CD4-positive, alpha-beta memory T cell (primary cell): ENCODE results near the gene ALG9. TPM values are rescaled to one million over a fixed set of nuclear protein-coding genes. Genes with fewer than 3 reads are reported as not detected.

Source experiments
- CTCF ChIA-PET: fragments of 350-600 bp; sonication (Branson Sonifier 250); formaldehyde crosslinking; loops from one replicate; lab custom pipeline; 2021; ENCODE audit warnings: inconsistent platforms; ENCODE audit not compliant: partially characterized antibody; lab: Charles Lee
- POLR2A ChIA-PET: fragments of 350-600 bp; sonication (Branson Sonifier 250); formaldehyde crosslinking; loops from one replicate; lab custom pipeline; 2021; ENCODE audit not compliant: partially characterized antibody; lab: Charles Lee
- DNase-seq, 5 donors: peaks; one replicate each; pipeline versions ENCODE4 v3.0.0 to v3.0.0-alpha.2; 2020 to 2022; ENCODE audit warnings: mixed read lengths in 1 of 5
- H3K27ac ChIP-seq: one replicate; pipeline ENCODE4 v1.7.0; 2013; ENCODE audit warnings: low read depth, low read length
- H3K27me3 ChIP-seq: 2 replicates; pipeline ENCODE4 v1.7.0; 2013; ENCODE audit warnings: mild to moderate bottlenecking, low read length, moderate library complexity; ENCODE audit not compliant: insufficient read depth
- H3K36me3 ChIP-seq: 2 replicates; pipeline ENCODE4 v1.7.0; 2013; ENCODE audit warnings: mild to moderate bottlenecking, low read length, moderate library complexity; ENCODE audit not compliant: insufficient read depth
- H3K4me1 ChIP-seq: 2 replicates; pipeline ENCODE4 v1.7.0; 2013; ENCODE audit warnings: mild to moderate bottlenecking, low read length, moderate library complexity; ENCODE audit not compliant: insufficient read depth
- H3K4me3 ChIP-seq, 2 donors: one replicate each; pipeline ENCODE4 v1.7.0; 2013; ENCODE audit warnings: low read length in 2 of 2, mild to moderate bottlenecking in 1 of 2
- H3K9me3 ChIP-seq, 2 donors: one replicate each; pipeline ENCODE4 v1.7.0; 2013; ENCODE audit warnings: low read length in 2 of 2, control low read depth in 1 of 2; ENCODE audit not compliant: control insufficient read depth in 1 of 2
- H3K27ac Mint-ChIP-seq, 7 donors: one replicate each; pipeline ENCODE4 v1.8.0; 2020 to 2021; ENCODE audit warnings: mixed read lengths in 7 of 7, mild to moderate bottlenecking in 6 of 7, inconsistent platforms in 3 of 7, moderate library complexity in 3 of 7
- H3K27me3 Mint-ChIP-seq, 2 donors: one replicate each; pipeline ENCODE4 v1.8.0; 2020 to 2021; ENCODE audit warnings: mixed read lengths in 2 of 2
- H3K36me3 Mint-ChIP-seq, 2 donors: one replicate each; pipeline ENCODE4 v1.8.0; 2020 to 2021; ENCODE audit warnings: mixed read lengths in 2 of 2, inconsistent platforms in 1 of 2, mild to moderate bottlenecking in 1 of 2
- H3K4me1 Mint-ChIP-seq, 4 donors: one replicate each; pipeline ENCODE4 v1.8.0; 2020 to 2021; ENCODE audit warnings: mixed read lengths in 4 of 4, mild to moderate bottlenecking in 1 of 4
- H3K4me3 Mint-ChIP-seq, 8 donors: one replicate each; pipeline ENCODE4 v1.8.0; 2020 to 2021; ENCODE audit warnings: mixed read lengths in 8 of 8, mild to moderate bottlenecking in 7 of 8, moderate library complexity in 6 of 8, inconsistent platforms in 3 of 8
- H3K9me3 Mint-ChIP-seq, 8 donors: one replicate each; pipeline ENCODE4 v1.8.0; 2020 to 2021; ENCODE audit warnings: mixed read lengths in 8 of 8, mild to moderate bottlenecking in 5 of 8, inconsistent platforms in 3 of 8, moderate library complexity in 1 of 8
- intact Hi-C: fragments of 100-400 bp; cut with micrococcal nuclease; formaldehyde crosslinking; loops from one replicate; pipeline ENCODE4 v1.15.1; 2023
- polyA plus RNA-seq, 2 donors: library from polyadenylated mRNA; unstranded; fragments of 300-500 nt; fragmentation: Illumina TruSeq; gene quantifications; one replicate each; pipeline ENCODE4 v1.2.3, GENCODE V29; 2021
- total RNA-seq, 2 experiments: library from RNA; stranded (reverse); gene quantifications; one replicate each; pipeline ENCODE4 v1.2.3, GENCODE V29; 2021

The ALG9 gene
- total and polyA plus RNA-seq, 4 experiments from 2014 or later: 8.6 to 28.3 (median 21.2) TPM

- H3K36me3 Mint-ChIP-seq: peaks cover 44 to 47% of the 10 kb centered on the region in 2 donors
- no peak overlapping the region for H3K4me3 Mint-ChIP-seq
- no peak overlapping the region for H3K27ac Mint-ChIP-seq
- Histone ChIP-seq H3K27me3 (no peaks in the 10 kb centered on the region), H3K36me3 (no peaks in the 10 kb centered on the region), H3K4me1 (no peaks in the 10 kb centered on the region), H3K9me3 (no peaks in the 10 kb centered on the region), H3K4me3 (no peak overlapping the region), H3K27ac (no peak overlapping the region)
- H3K4me1 Mint-ChIP-seq: peaks cover 0 to 2% (median 0%) of the 10 kb centered on the region in 4 donors
- intact Hi-C loops: no loop called here
- POLR2A ChIA-PET: no interaction called here
- H3K27me3 Mint-ChIP-seq: no peaks in the 10 kb centered on the region
- no peaks in the 10 kb centered on the region for H3K9me3 Mint-ChIP-seq
- CTCF ChIA-PET: interaction anchor here (1.2 to 1.5 kb wide), 3 partner anchors 9 to 240 kb away, joined by 3 to 4 read pairs (median 3); no protein-coding TSS in a partner anchor
- DNase-seq: no peak
Measured at GRCh38 chr11:111826322-111826950, 44.9 kb downstream of the ALG9 start.

GRCh38 chr11:111823629-111824028 lies 47.8 kb downstream of the ALG9 start:
- intact Hi-C loops: no loop called here
- no peak overlapping the region for H3K4me3 ChIP-seq
- no peaks in the 10 kb centered on the region for H3K27me3 Mint-ChIP-seq
- ChIA-PET POLR2A (no interaction called here), CTCF (interaction anchor here (1.0 to 3.3 kb wide), 2 partner anchors 11 to 19 kb away, joined by 3 to 15 read pairs; no protein-coding TSS in a partner anchor)
- H3K4me3 Mint-ChIP-seq: no peak overlapping the region
- no peaks in the 10 kb centered on the region for H3K36me3 ChIP-seq
- no peak overlapping the region for H3K27ac ChIP-seq
- no peaks in the 10 kb centered on the region for H3K4me1 ChIP-seq
- DNase-seq: no peak
- H3K27me3 ChIP-seq: no peaks in the 10 kb centered on the region
- no peak overlapping the region for H3K27ac Mint-ChIP-seq
- H3K4me1 Mint-ChIP-seq: peaks cover 0 to 6% (median under 1%) of the 10 kb centered on the region in 4 donors
- no peaks in the 10 kb centered on the region for H3K9me3 ChIP-seq
- H3K9me3 Mint-ChIP-seq: no peaks in the 10 kb centered on the region
- H3K36me3 Mint-ChIP-seq: peaks cover 26 to 40% of the 10 kb centered on the region in 2 donors

- Mint-ChIP-seq H3K9me3 (no peaks in the 10 kb centered on the region), H3K36me3 (peaks cover 21 to 38% of the 10 kb centered on the region in 2 donors), H3K27ac (peak overlapping the region in 1 of 7 donors; percentile 37), H3K4me1 (peaks cover 0 to 8% (median under 1%) of the 10 kb centered on the region in 4 donors), H3K27me3 (no peaks in the 10 kb centered on the region), H3K4me3 (no peak overlapping the region)
- Histone ChIP-seq H3K27me3 (no peaks in the 10 kb centered on the region), H3K4me3 (no peak overlapping the region), H3K9me3 (no peaks in the 10 kb centered on the region), H3K27ac (no peak overlapping the region), H3K36me3 (no peaks in the 10 kb centered on the region), H3K4me1 (no peaks in the 10 kb centered on the region)
- DNase-seq: no peak
- POLR2A ChIA-PET: no interaction called here
- intact Hi-C loops: no loop called here
- CTCF ChIA-PET: interaction anchor here (1.0 to 3.3 kb wide), 2 partner anchors 12 to 19 kb away, joined by 3 to 15 read pairs; no protein-coding TSS in a partner anchor
Measured at GRCh38 chr11:111823131-111823530, 48.2 kb downstream of the ALG9 start.

- H3K4me3 Mint-ChIP-seq: no peak overlapping the region
- H3K9me3 Mint-ChIP-seq: no peaks in the 10 kb centered on the region
- peaks cover 0 to 8% (median 2%) of the 10 kb centered on the region in 4 donors for H3K4me1 Mint-ChIP-seq
- Histone ChIP-seq H3K4me3 (no peak overlapping the region), H3K27me3 (no peaks in the 10 kb centered on the region), H3K27ac (no peak overlapping the region), H3K4me1 (no peaks in the 10 kb centered on the region), H3K9me3 (no peaks in the 10 kb centered on the region), H3K36me3 (no peaks in the 10 kb centered on the region)
- ChIA-PET POLR2A (no interaction called here), CTCF (interaction anchor here (0.9 to 1.0 kb wide), 2 partner anchors 22 to 26 kb away, joined by 3 read pairs; no protein-coding TSS in a partner anchor)
- peaks cover 18 to 40% of the 10 kb centered on the region in 2 donors for H3K36me3 Mint-ChIP-seq
- DNase-seq: no peak
- H3K27ac Mint-ChIP-seq: no peak overlapping the region
- no peaks in the 10 kb centered on the region for H3K27me3 Mint-ChIP-seq
- intact Hi-C loops: no loop called here
Measured at GRCh38 chr11:111819829-111820237, 51.5 kb downstream of the ALG9 start.

- DNase-seq: no peak
- peak overlapping the region in 1 of 7 donors; percentile 8 for H3K27ac Mint-ChIP-seq
- ChIA-PET CTCF (interaction anchor here (0.9 to 1.0 kb wide), 2 partner anchors 23 to 27 kb away, joined by 3 read pairs; no protein-coding TSS in a partner anchor), POLR2A (no interaction called here)
- H3K4me3 Mint-ChIP-seq: no peak overlapping the region
- Histone ChIP-seq H3K4me1 (no peaks in the 10 kb centered on the region), H3K27ac (no peak overlapping the region), H3K27me3 (no peaks in the 10 kb centered on the region), H3K36me3 (no peaks in the 10 kb centered on the region), H3K9me3 (no peaks in the 10 kb centered on the region), H3K4me3 (no peak overlapping the region)
- no peaks in the 10 kb centered on the region for H3K27me3 Mint-ChIP-seq
- peaks cover 18 to 40% of the 10 kb centered on the region in 2 donors for H3K36me3 Mint-ChIP-seq
- no peaks in the 10 kb centered on the region for H3K9me3 Mint-ChIP-seq
- H3K4me1 Mint-ChIP-seq: peaks cover 0 to 8% (median 2%) of the 10 kb centered on the region in 4 donors
- intact Hi-C loops: no loop called here
Measured at GRCh38 chr11:111819161-111819828, 52.1 kb downstream of the ALG9 start.

- CTCF ChIA-PET: no interaction called here
- POLR2A ChIA-PET: no interaction called here
- peaks cover 15 to 41% of the 10 kb centered on the region in 2 donors for H3K36me3 Mint-ChIP-seq
- H3K9me3 Mint-ChIP-seq: no peaks in the 10 kb centered on the region
- Histone ChIP-seq H3K4me3 (no peak overlapping the region), H3K27ac (no peak overlapping the region), H3K9me3 (no peaks in the 10 kb centered on the region), H3K36me3 (no peaks in the 10 kb centered on the region), H3K27me3 (no peaks in the 10 kb centered on the region), H3K4me1 (no peaks in the 10 kb centered on the region)
- H3K27ac Mint-ChIP-seq: no peak overlapping the region
- DNase-seq: no peak
- H3K27me3 Mint-ChIP-seq: no peaks in the 10 kb centered on the region
- intact Hi-C loops: no loop called here
- no peak overlapping the region for H3K4me3 Mint-ChIP-seq
- H3K4me1 Mint-ChIP-seq: peaks cover 0 to 8% (median 2%) of the 10 kb centered on the region in 4 donors
Measured at GRCh38 chr11:111815489-111815888, 55.9 kb downstream of the ALG9 start.
